Fibroblast of lung (primary cell): ENCODE data around the gene TTLL3. TPM values are rescaled to one million over a fixed set of nuclear protein-coding genes. Genes with fewer than 3 reads are reported as not detected.

ENCODE experiments used
- DNase-seq, 2 donors: peaks; one replicate each; pipeline versions ENCODE4 v3.0.0 to v3.0.0-alpha.2; 2010; ENCODE audit warnings: low read depth in 2 of 2
- H2AFZ ChIP-seq: 2 replicates; pipeline ENCODE4 v1.5.1; 2012; ENCODE audit warnings: low read length, control low read depth, inconsistent platforms
- H3K27ac ChIP-seq: 2 replicates; pipeline ENCODE4 v1.5.1; 2011; ENCODE audit warnings: low read length, control low read depth; ENCODE audit not compliant: insufficient read depth
- H3K27me3 ChIP-seq: 2 replicates; pipeline ENCODE4 v1.5.1; 2011; ENCODE audit warnings: mild to moderate bottlenecking, low read length; ENCODE audit not compliant: control insufficient read depth, insufficient read depth
- H3K36me3 ChIP-seq: 2 replicates; pipeline ENCODE4 v1.5.1; 2011; ENCODE audit warnings: low read length; ENCODE audit not compliant: control insufficient read depth, insufficient read depth
- H3K4me1 ChIP-seq: 2 replicates; pipeline ENCODE4 v1.5.1; 2011; ENCODE audit warnings: low read length; ENCODE audit not compliant: control insufficient read depth, insufficient read depth; ENCODE audit errors: extremely low read depth
- H3K4me2 ChIP-seq: 2 replicates; pipeline ENCODE4 v1.5.1; 2011; ENCODE audit warnings: low read length, control low read depth; ENCODE audit not compliant: insufficient read depth; ENCODE audit errors: extremely low read depth
- H3K4me3 ChIP-seq, 4 experiments: fragments of 200-600 bp in 1 of 4; sonication (generic) in 1 of 4; replicated peaks in 1 of 4; 2 replicates each; pipeline ENCODE4 v1.5.1; 2011 to 2016; ENCODE audit warnings: low read length in 4 of 4, low read depth in 3 of 4, mild to moderate bottlenecking in 3 of 4, control low read depth in 2 of 4, inconsistent platforms in 1 of 4, mixed read lengths in 1 of 4; ENCODE audit not compliant: insufficient read depth in 1 of 4; ENCODE audit errors: control extremely low read depth in 1 of 4
- H3K79me2 ChIP-seq: 2 replicates; pipeline ENCODE4 v1.5.1; 2012; ENCODE audit warnings: mild to moderate bottlenecking, low read length, inconsistent platforms; ENCODE audit not compliant: control insufficient read depth, insufficient read depth
- H3K9ac ChIP-seq: 2 replicates; pipeline ENCODE4 v1.5.1; 2011; ENCODE audit warnings: mild to moderate bottlenecking, low read length, control low read depth; ENCODE audit not compliant: insufficient read depth
- H3K9me3 ChIP-seq: 2 replicates; pipeline ENCODE4 v1.5.1; 2012; ENCODE audit warnings: low read depth, low read length; ENCODE audit not compliant: control insufficient read depth, insufficient read depth
- H4K20me1 ChIP-seq: 2 replicates; pipeline ENCODE4 v1.5.1; 2011; ENCODE audit warnings: low read length; ENCODE audit not compliant: control insufficient read depth, insufficient read depth; ENCODE audit errors: extremely low read depth
- EZH2 ChIP-seq: IDR thresholded peaks from 2 replicates; pipeline ENCODE4 v1.5.1; 2012; ENCODE audit warnings: low read length, control low read depth, mild to moderate bottlenecking; ENCODE audit errors: missing control alignments
- polyA plus RNA-seq, 2 donors: library from polyadenylated mRNA; depleted of rRNA in 1 of 2; stranded (reverse) in 1 of 2; unstranded in 1 of 2; fragments of >200 nt; gene quantifications; 2 replicates each; pipeline ENCODE4 v1.2.1, GENCODE V29; 2011 to 2012; ENCODE audit warnings: missing spikeins in 1 of 2
- total RNA-seq: library from RNA; depleted of rRNA; stranded (reverse); fragments of >200 nt; gene quantifications from 2 replicates; pipeline ENCODE4 v1.2.1, GENCODE V29; 2014
- TF ChIP-seq, protein P1 (sequence below), 2 donors: IDR thresholded peaks in 1 of 2; conservative IDR thresholded peaks in 1 of 2; 1 replicate in 1 of 2; 2 replicates in 1 of 2; pipeline ENCODE4 v1.5.1; 2011 to 2012; ENCODE audit warnings: low read length in 2 of 2, control low read depth in 1 of 2, inconsistent platforms in 1 of 2, low read depth in 1 of 2, mild to moderate bottlenecking in 1 of 2

The TTLL3 gene
- total and polyA plus RNA-seq, 2 donors (not counting 1 experiment from before 2014, with no cell fraction given): 14.9 to 16.1 TPM

GRCh38 chr3:9762871-9763270 is 47.2 kb upstream of the TTLL3 start:
- TF ChIP-seq EZH2: no peak
- TF ChIP-seq, protein P1, sequence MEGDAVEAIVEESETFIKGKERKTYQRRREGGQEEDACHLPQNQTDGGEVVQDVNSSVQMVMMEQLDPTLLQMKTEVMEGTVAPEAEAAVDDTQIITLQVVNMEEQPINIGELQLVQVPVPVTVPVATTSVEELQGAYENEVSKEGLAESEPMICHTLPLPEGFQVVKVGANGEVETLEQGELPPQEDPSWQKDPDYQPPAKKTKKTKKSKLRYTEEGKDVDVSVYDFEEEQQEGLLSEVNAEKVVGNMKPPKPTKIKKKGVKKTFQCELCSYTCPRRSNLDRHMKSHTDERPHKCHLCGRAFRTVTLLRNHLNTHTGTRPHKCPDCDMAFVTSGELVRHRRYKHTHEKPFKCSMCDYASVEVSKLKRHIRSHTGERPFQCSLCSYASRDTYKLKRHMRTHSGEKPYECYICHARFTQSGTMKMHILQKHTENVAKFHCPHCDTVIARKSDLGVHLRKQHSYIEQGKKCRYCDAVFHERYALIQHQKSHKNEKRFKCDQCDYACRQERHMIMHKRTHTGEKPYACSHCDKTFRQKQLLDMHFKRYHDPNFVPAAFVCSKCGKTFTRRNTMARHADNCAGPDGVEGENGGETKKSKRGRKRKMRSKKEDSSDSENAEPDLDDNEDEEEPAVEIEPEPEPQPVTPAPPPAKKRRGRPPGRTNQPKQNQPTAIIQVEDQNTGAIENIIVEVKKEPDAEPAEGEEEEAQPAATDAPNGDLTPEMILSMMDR (conservative IDR thresholded peaks at IDR 0.05 in 1 of 2, IDR thresholded peaks at IDR 0.05 in 1 of 2; ENCODE audit: low read depth in 1 of 2, low read length in 2 of 2): no peak
- H3K27me3 ChIP-seq: no peaks in the 10 kb centered on the region
- no peaks in the 10 kb centered on the region for H3K9me3 ChIP-seq
- peaks cover 2% of the 10 kb centered on the region for H3K36me3 ChIP-seq
- no peaks in the 10 kb centered on the region for H3K79me2 ChIP-seq
- H3K27ac ChIP-seq: no peak overlapping the region
- H3K4me2 ChIP-seq: no peak overlapping the region
- no peak overlapping the region for H3K9ac ChIP-seq
- H2AFZ ChIP-seq: no peak overlapping the region
- H3K4me3 ChIP-seq: no peak overlapping the region
- no peak for DNase-seq
- H3K4me1 ChIP-seq: no peaks in the 10 kb centered on the region
- H4K20me1 ChIP-seq: no peaks in the 10 kb centered on the region

- no peak overlapping the region for H2AFZ ChIP-seq
Measured at GRCh38 chr3:9765865-9766264, 44.2 kb upstream of the TTLL3 start.

DNA sequence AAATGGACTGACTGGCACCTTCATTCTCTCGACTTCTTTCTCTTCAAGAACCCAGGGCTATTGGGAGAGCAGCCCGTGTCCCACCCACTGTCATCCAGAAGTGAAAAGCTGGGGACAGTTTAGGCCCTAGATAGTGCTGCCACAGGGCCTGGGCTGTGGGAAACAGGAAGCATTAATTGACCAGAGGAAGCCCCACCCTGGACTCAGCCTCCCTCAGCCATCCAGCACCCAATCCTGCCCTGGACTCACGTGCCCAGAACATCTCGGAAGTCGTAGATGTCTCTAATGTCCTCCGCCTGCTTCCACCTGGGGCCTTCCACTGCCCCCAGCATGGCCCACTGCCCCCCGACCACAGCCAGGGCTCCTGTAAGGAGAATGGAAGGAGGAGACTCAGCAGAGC is 42.6 kb upstream of the TTLL3 start:
- peaks cover 10% of the 10 kb centered on the region for H3K4me1 ChIP-seq
- H3K4me3 ChIP-seq: peak overlapping the region in 1 of 4 experiments; percentile 11
- no peaks in the 10 kb centered on the region for H3K9me3 ChIP-seq
- TF ChIP-seq, protein P1 (conservative IDR thresholded peaks at IDR 0.05 in 1 of 2, IDR thresholded peaks at IDR 0.05 in 1 of 2; ENCODE audit: low read depth in 1 of 2, low read length in 2 of 2): no peak
- TF ChIP-seq EZH2: no peak
- H3K27me3 ChIP-seq: no peaks in the 10 kb centered on the region
- H4K20me1 ChIP-seq: no peaks in the 10 kb centered on the region
- no peak overlapping the region for H3K27ac ChIP-seq
- no peak overlapping the region for H3K4me2 ChIP-seq
- no peak overlapping the region for H3K9ac ChIP-seq
- no peaks in the 10 kb centered on the region for H3K36me3 ChIP-seq
- H3K79me2 ChIP-seq: peaks cover 8% of the 10 kb centered on the region
- no peak overlapping the region for H2AFZ ChIP-seq
- no peak for DNase-seq

More at GRCh38 chr3:9765865-9766264, 44.2 kb upstream of the TTLL3 start:
- Histone ChIP-seq H4K20me1 (no peaks in the 10 kb centered on the region), H3K9ac (no peak overlapping the region), H3K79me2 (peaks cover 8% of the 10 kb centered on the region), H3K27me3 (no peaks in the 10 kb centered on the region), H3K36me3 (no peaks in the 10 kb centered on the region), H3K9me3 (no peaks in the 10 kb centered on the region), H3K27ac (no peak overlapping the region), H3K4me2 (no peak overlapping the region), H3K4me1 (peaks cover 10% of the 10 kb centered on the region), H3K4me3 (no peak overlapping the region)
- DNase-seq: no peak
- TF ChIP-seq EZH2: no peak
- TF ChIP-seq, protein P1 (conservative IDR thresholded peaks at IDR 0.05 in 1 of 2, IDR thresholded peaks at IDR 0.05 in 1 of 2; ENCODE audit: low read depth in 1 of 2, low read length in 2 of 2): no peak
